Epithelial cell of prostate (primary cell): Measurements from ENCODE around the gene FAM180B.
"Not testable (repeated sequence)": the region's sequence is repeated elsewhere in the genome, so short reads cannot be mapped to it uniquely, and the experiment has no call there.

Source experiments
- DNase-seq: peaks from one replicate; pipeline ENCODE4 v3.0.0-alpha.2; 2011; ENCODE audit warnings: low read depth, low spot score
- H3K27ac ChIP-seq: fragments of 450-650 bp; 2 replicates; pipeline ENCODE4 v1.5.1; 2017; ENCODE audit warnings: mild to moderate bottlenecking

The FAM180B gene, protein sequence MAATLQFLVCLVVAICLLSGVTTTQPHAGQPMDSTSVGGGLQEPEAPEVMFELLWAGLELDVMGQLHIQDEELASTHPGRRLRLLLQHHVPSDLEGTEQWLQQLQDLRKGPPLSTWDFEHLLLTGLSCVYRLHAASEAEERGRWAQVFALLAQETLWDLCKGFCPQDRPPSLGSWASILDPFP

DNA sequence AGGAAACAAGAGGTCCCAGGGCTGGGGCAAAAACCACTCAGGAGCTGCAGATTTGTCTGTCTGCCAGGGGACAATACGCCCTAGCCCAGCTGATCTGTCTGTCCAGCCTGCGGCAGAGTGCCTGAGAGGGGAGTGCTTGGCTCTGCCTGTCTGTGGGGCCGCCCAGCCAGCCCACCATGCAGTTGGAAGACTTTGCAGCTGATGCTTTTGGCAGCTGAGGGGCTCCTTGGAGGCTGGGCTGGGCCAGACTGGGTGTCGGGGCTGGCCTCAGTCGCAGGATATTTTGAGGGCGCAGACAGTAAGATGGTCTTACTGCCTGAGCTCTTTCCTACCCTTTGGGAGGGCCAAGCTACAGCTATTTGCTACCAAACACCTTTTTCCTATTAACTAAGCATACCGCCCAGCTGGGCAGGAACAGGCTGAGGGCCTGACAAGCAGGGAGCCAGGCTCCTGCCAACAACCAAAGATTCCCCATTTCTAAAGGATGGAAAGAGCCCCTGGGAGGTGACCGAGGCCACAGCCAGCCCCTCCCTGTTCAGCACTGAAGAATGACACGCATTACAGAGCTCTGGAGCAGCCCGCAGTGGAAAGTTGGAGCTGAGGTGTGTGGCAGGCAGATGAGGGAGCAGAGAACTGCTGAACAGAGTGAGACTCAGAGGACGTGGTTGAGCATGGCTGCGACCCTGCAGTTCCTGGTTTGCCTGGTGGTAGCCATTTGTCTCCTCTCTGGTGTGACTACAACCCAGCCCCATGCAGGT is at the start of gene FAM180B:
TSS of gene FAM180B (plus strand) at position 581 of the 758 bp plus-strand sequence. CDS start at position 672, 91 bp downstream.
- no peak within 1 kb of the TSS for H3K27ac ChIP-seq
- no peak for DNase-seq

DNA sequence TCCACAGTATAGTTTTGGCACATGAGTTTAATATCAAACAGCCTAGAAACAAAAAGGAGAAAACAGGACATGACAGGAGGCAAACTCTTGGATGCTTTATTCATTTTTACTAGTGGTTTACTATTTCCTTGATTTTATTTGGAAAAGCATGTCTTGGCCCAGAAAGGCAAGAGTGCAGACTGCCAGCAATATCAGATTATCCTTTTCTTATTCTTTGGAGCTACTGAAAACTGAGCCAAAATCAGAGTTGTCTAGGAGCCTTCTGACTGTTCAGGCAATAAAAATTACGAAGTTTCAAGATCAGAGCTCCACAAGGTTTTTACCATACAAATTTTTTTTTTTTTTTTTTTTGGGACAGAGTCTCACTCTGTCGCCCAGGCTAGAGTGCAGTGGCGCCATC is 49.6 kb upstream of the FAM180B start:
- DNase-seq = no peak
- H3K27ac ChIP-seq = no peak overlapping the region

DNA sequence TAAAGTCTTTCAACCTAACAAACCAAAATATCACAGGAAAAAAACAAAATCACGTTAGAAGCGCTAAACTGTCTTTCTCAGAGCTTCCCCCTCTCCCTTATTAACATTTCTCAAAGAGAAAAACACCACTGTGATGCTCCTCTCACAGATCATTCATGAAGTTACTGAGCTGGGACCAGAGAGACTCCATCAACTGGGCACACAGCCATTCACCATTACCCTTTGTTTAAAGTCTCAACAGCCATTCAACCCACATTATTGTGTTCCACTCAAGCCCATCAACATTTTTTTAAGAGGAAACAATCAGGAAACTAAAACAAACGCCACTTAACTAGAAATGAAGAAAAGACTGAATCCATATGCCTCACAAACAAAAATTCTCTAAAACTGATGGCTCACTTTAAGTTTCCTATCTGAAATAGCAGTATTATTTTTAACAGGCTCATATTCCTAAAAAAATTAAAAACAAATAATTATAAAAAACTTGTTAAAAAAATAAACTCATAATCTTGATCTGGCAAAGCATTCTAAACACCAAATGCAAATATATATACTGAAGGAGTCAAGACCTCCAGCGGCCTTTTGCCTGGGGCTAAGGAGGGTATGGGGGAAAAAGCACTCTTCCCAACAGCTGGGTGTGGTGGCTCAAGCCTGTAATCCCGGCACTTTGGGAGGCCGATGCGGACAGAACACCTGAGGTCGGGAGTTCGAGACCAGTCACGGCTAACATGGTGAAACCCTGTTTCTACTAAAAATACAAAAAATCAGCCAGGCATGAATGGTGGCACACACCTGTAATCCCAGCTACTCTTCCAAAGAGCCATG is 47.5 kb upstream of the FAM180B start:
- no peak for DNase-seq
- peak overlapping the region; percentile 95 for H3K27ac ChIP-seq

DNA sequence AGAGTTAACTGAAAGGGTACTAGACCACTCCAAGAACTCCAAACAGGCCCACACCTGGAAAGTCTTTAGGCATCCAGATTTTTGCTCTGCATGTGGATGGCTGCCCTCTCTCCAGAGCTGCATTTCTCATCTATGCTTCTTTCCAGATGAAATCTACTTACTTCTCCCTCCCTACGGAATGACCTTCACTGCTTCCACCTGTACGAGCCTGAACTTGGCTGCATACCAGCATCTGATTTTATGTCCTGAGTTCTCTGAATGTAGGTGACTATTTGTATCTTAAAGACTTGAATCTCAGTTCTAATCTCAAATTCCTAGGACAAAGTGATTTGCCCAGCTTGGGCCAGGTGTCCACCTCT is 46.8 kb upstream of the FAM180B start:
- DNase-seq = no peak
- peak overlapping the region; percentile 95 for H3K27ac ChIP-seq

DNA sequence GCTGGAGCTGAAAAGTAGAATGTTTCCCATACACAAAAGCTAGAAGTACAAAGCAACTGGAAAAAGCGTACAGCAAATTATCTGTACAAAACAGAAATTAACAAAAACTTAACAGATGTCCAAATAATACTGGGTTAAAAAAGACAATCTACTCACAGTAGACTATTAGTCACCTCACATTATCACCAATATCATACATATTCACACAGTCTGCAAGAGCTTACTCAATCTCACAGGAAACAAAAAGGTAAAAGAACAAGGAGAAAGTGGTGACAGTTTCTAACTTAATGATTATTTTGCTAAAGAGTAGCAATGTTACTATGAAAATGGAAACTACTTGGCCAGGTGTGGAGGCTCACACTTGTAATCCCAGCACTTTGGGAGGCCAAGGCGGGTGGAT is 45.4 kb upstream of the FAM180B start:
- no peak for DNase-seq
- H3K27ac ChIP-seq = peak overlapping the region; percentile 95

DNA sequence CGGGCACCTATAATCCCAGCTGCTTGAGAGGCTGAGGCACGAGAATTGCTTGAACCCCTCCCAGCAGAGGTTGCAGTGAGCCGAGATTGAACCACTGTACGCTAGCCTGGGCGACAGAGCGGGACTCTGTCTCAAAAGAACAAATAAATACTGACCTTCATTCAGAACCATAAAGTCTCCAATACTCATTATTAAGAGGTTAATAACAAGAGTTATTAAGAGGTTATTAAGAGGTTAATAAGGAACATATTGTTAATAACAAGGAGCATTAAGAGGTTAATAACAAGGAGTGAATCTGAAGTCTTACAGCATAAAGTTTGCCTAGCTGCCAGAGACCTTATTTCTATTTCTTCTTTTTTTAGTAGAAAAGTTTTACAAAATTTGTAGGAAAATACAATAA is 41.2 kb upstream of the FAM180B start:
- H3K27ac ChIP-seq = no peak overlapping the region
- DNase-seq = no peak

DNA sequence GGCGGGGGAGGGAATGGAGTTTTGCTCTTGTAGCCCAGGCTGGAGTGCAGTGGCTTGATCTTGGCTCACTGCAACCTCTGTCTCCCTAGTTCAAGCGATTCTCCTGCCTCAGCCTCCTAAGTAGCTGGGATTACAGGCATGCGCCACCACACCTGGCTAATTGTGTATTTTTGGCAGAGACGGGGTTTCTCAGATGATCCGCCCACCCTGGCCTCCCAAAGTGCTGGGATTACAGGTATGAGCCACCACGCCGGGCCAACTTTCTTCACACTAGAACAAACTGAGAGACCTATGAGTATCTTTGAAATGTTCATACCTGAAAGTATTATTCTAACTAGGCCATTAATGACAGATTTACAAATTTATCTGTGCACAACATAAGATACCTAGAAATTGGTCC is 40.2 kb upstream of the FAM180B start:
- not testable (repeated sequence) for DNase-seq, H3K27ac ChIP-seq

DNA sequence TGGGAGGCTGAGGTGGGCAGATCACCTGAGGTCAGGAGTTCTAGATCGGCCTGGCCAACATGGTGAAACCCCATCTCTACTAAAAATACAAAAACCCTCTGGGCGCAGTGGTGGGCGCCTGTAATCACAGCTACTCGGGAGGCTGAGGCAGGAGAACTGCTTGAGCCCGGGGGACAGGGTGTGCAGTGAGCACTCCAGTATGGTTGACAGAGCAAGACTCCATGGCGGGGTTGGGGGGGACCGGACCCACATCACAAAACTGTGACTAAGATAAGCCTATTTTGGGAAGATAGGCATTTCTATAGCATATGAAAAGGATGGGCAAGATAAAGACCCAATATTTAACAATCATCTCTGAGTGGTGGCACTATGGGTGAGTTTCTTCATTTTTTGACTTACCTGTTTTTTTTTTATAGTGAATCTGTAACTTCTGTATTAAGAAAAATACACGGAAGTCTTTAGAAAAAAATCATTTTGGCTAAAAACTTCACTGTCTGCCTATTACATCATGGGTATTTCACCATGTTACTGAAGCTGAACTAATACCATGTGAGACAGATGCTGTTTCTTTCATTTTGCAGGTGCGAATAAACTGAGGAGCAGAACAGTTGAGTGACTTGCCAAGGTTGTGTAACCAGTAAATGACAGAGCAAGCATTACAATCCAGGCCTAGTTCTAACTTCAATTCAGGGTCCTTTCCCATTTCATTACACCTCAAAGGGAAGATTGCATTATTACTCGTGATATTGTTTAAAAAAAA is 36.0 kb upstream of the FAM180B start:
- peak overlapping the region; percentile 87 for H3K27ac ChIP-seq
- DNase-seq = no peak

DNA sequence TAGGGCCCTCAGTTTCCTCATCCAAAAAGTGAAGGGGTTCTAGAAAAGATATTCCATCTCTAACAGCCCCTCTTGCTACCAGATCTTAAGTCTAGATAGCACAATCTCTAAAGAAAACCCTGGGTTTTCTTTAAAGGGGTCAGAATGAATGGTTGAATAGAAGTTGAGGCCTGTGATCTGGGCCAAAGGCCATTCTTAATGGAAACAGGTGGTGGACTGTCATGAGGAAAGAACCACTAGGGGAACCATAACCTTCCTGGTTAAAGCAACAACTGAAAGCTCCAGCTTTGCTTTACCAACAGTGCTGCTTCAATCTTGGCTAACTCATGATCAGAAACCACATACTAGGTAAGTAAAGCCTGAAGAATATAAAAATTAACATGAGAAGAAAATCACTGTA is 35.4 kb upstream of the FAM180B start:
- DNase-seq = no peak
- H3K27ac ChIP-seq = peak overlapping the region; percentile 87

DNA sequence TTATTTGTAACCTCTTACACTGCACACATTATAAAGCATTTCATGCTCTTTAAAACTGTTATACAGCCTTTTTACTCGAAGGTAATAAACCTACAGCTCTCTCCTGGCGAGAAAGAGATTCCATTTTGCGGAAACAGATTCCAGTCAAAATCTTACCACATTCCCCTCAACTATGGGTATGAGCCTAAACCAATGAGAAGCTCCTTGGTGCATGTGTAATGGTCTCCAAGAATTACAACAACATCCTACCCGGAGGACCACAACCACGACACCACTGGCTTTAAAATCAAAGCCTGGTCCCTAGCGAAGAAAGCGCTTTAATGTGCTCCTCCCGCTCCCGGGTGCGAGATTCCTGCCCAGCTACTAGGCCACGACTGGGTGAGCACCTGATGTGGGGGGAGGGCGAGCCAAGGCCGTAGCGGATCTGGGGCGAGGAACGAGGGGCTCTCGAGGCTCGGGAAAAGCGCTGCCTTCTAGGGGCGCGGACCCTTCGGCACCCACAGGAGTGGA is 34.4 kb upstream of the FAM180B start:
- H3K27ac ChIP-seq = peak overlapping the region; percentile 87
- DNase-seq = no peak

DNA sequence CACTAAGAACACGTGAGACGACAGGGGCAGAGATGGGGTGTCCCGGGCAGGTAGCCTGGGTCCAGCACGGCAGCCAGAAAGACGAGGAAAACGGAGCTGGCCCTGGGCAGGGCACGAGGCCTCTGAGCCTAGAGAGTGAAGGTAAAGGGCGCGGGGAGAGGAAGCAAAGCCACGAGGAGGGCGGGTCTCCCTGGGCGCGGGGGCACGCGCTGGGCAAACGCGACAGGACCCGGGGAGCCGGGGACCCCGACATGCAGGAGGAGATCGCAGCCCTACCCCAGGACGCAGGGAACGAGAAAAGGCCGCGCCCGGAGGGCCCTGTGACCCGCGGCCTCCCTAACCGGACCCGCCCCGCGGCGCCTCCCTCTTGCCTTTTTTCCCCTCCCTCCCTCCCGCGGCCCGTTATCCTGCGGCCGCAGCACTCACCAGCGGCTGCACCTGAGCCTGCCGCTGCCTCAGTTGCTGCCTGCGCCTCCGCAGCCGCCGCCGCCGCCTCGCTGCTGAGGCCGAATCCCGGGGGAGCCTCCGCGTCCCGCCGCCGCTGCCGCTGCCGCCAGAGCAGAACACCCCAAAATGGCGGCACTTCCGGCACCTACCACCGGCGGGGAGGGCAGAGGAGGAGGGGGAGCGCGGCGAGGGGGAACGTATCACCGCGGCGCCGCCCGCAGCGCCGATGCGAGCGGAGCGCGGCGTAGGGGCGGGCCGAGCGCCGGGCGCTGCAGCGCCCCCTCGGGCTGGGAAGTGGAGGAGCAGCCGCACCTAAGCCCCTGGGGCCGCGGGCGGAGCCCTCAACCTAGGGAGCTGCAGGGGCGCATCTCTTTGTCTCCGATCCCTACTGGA is 33.7 kb upstream of the FAM180B start, which contains the start of gene CELF1:
TSS of gene CELF1 (minus strand) at position 567 of the 840 bp plus-strand sequence. CDS start 53,609 bp downstream, outside the sequence.
- H3K27ac ChIP-seq = peak within 1 kb of the TSS; percentile 87
- peak; percentile 29 for DNase-seq

DNA sequence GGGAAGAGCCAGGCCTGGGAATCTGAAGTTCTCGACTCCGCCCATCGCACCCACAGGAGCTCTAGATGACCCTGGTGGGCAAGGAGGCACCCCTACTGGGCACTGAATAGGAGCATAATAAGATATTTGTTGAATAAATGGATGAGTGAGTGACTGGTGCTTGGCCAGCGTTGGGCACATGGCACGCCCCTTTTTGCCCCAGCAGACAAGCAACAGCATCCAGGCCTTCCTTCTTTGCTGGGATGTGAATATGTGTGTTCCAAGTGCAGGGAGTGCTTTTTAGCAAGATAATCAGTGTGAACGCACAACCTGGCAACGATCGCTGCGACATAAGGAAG is 33.1 kb upstream of the FAM180B start:
- DNase-seq = no peak
- peak overlapping the region; percentile 87 for H3K27ac ChIP-seq

DNA sequence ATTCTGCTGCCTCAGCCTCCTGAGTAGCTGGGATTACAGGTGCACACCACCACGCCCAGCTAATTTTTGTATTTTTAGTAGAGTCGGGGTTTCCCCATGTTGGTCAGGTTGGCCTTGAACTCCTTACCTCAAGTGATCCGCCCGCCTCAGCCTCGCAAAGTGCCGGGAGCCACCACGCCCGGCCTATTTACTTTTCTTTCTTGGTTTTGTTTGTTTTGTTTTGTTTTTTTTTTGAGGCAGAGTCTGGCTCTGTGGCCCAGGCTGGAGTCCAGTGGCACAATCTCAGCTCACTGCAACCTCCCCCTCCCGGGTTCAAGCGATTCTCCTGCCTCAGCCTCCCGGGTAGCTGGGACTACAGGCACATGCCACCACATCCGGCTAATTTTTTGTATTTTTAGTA is 29.5 kb upstream of the FAM180B start:
- DNase-seq, H3K27ac ChIP-seq: not testable (repeated sequence)

DNA sequence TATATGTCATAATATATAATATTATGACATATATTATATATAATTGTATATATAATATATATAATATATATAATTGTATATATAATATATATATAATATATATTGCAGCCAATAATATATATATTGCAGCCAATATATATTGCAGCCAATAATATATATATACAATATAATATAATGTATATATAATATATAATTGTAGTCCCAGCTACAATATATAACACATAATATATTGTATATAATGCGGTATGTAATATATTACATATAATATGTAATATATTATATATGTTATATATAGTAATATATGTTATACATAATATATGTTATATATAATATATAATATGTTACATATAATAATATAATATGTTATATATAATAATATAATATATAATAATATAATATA is 27.8 kb upstream of the FAM180B start:
- no peak for DNase-seq
- H3K27ac ChIP-seq = no peak overlapping the region

DNA sequence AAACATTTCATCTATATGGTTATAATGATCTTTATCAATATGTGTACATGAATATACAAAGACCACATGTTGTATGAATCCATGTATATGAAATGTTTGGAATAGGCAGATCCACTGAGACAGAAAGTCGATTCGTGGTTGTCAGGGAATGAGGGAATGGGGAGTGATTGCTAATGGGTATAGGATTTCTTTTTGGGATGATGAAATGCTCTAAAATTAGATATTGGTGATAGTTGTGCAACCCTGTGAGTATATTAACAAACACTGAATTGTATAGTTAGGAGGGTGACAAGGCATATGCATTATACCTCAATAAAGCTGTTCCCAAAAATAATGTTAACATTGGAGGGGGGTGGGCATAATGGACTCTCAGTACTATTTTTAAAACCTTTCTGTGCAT is 26.1 kb upstream of the FAM180B start:
- DNase-seq = no peak
- no peak overlapping the region for H3K27ac ChIP-seq

DNA sequence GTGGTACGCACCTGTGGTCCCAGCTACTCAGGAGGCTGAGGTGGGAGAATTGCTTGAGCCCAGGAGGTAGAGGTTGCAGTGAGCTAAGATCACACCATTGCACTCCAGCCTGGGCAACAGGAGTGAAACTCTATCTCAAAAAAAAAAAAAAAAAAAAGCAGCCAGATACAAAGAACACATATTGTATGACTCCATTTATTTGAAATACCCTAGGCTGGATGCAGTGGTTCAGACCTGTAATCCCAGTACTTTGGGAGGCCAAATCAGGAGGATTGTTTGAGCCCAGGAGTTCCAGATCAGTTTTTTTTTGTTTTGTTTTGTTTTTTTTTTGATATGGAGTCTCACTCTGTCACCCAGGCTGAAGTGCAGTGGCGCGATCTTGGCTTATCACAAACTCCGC is 24.1 kb upstream of the FAM180B start:
- not testable (repeated sequence) for DNase-seq, H3K27ac ChIP-seq

DNA sequence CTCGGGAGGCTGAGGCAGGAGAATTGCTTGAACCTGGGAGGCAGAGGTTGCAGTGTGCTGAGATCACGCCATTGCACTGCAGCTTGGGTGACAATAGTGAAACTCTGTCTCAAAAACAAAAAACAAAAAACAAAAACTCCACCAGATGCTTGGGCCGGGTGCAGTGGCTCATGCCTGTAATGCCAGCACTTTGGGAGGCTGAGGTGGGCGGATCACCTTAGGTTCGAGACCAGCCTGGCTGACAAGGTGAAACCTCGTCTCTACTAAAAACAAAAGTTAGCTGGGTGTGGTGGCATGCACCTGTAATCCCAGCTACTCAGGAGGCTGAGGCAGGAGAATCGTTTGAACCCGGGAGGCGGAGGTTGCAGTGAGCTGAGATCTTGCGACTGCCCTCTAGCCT is 22.1 kb upstream of the FAM180B start:
- DNase-seq, H3K27ac ChIP-seq: not testable (repeated sequence)

DNA sequence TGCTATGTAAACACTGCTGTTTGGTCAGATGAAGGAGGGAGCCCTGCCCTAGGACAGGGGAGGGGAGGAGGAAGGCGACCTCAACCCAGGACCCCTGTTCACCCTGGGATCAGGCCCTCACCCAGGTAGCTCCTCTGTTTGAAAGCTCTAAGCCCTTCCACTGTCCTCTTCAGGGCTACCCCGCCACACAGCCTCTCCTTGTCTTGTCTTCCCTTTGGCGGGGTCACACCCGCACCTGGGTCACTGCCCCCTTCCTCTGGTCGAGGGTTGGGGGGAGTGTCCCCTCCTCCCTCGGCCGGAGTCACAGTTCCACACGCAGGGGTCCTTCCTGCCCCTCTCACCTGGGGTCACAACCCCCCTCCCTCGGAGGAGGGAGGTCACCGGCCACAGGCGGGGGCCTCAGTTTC is 21.5 kb upstream of the FAM180B start:
- H3K27ac ChIP-seq = peak overlapping the region; percentile 43
- DNase-seq = no peak
